GM19240 (cell line): ENCODE measurements around the gene MCTP1.
A peak's percentile ranks its signal among the peaks of the same experiment; 100 is the strongest.
"Not testable (repeated sequence)": the region's sequence is repeated elsewhere in the genome, so short reads cannot be mapped to it uniquely, and the experiment has no call there.

ENCODE experiments used
- DNase-seq: peaks from one replicate; pipeline ENCODE4 v3.0.0; 2011; ENCODE audit warnings: low spot score; ENCODE audit not compliant: insufficient read length

Gene MCTP1

DNA sequence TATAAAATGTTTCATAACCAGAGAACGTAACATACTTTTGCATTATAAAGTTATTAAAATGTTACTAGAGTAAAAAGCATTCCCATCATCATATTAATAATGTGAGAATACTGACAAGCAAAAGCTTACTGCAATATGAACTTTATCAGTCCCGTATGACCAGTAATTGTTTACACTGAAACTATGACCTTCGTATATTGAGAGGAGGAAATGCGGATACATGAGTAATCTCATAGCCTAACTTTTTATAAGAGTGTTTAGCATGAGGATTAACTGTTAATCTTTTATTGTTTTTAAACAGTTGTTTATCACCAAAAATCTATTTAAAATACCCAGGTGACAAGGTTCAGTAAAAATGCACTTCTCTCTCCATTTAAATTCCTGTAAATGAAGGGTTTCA is 394.0 kb downstream of the MCTP1 start:
- no peak for DNase-seq

DNA sequence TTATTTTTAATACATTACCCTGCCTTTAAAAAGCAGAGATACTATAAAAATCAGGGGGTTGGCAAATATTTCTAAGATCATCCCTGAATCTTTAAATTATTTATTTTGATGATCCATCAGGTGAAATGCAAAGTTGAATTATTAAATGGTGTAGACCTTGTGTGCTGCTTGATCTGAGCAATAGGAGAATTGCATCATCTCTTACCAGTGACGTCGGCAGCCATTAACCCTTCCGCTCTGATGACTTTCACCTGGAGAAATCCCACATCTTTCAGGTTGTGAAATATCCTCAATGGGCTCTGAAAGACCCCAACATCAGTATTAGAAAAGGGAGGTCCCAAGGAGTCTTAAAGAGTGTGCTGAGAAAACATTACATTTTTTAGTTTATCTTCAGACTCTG is 396.2 kb downstream of the MCTP1 start:
- DNase-seq: no peak

DNA sequence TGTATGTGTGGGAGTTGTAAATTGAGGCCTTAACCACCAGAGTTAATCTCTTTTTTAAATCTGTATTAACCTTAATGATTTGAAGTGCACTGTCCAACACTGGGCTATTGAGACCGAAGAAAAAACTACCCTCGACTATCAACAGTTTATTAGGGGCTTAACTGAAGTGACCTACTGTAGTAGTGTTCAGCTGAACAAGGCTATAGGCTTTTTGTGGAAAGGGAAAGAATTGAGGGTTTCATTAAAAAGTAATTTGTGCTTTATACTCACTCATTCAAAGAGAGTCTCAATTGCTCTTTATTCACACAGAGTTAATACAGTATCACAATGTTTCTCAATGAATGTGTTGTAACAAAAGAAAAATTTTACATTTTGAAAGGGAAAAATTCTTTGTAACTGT is 399.0 kb downstream of the MCTP1 start:
- no peak for DNase-seq

DNA sequence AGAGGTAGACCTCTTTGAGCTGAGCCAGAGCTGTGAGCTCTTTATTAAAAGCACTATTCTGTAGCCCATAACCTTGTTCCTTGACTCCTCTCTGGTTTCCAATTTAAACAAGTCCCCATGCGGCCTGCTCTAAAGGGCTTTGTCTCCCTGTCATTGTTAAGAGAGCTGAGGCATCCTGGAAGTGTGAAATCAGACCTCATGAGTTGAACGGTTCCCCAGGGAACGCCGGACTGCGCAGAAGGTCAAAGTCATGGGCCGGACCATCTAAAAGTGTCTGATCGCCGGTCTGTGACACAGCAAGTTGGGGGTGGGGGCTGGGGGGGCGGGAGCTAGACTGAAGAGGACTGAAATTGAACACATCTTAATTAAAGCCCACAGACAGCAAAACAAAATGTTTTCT is 400.6 kb downstream of the MCTP1 start:
- no peak for DNase-seq

DNA sequence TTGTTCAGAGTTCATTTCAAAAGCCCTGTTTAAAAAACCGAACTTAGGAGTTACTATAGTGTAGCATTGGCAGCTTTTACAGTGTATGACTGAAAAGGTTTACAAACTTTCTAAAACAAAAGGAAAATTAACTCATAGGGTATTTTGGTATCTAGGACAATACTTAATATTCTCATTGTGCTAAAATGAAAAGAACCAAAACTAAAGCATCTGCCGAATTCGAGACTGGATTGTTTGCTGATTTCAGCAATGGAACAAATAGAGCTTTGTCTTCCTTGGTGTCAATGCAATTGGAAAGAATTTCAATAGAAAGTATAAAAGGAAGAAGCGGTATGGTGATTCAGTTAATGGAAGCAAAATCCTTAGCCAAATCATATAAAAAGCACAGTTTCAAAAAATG is 412.4 kb downstream of the MCTP1 start:
- DNase-seq: no peak

DNA sequence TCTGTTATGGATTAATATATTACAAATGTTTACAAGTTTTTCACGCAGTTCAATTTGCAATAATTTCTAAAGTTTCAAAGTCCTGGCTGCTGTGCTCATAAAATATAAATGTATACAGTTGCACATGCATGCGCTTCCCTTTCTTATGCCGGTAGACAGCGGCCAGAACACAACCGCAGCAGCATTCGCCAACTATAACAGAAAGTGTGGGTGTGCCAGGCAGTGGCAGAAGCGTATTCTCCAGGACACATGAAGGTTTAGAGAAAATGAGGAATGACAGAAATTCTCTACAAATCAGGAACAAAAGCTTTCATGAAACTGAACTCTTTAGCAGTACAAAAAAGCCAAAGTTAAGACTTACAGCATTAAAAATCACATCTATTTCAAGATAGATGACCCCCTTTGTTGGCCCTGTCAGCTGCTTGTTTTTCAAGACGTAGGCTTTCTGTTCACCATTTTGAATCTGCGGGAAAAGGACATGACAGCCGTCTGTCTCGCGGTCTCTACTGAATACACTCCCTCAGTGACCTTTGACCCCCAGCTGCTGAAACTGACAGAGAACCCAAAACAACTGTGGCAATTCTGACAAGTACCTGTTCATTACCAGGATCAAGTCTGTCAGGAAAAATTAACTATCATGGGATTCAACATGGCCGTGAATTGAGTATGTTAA is 414.2 kb downstream of the MCTP1 start:
- DNase-seq: no peak

DNA sequence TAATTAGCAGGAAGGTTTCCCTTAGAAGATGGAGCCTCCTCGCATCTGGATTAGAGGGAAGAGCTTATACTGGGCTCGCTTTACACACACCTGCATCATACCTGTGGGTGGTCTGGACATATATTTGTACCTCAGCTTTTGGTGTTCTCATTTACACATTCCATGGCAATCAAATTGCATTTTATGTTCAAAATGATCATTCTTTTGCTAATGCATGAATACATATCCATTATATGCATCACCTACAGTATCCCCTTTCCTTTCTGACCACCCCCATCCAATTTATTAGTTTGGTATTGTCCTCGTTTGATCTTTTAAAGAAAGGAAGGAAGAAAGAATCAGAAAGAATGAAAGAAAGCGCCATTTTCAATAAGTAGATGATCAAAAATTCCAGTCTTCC is 415.0 kb downstream of the MCTP1 start:
- DNase-seq: no peak

DNA sequence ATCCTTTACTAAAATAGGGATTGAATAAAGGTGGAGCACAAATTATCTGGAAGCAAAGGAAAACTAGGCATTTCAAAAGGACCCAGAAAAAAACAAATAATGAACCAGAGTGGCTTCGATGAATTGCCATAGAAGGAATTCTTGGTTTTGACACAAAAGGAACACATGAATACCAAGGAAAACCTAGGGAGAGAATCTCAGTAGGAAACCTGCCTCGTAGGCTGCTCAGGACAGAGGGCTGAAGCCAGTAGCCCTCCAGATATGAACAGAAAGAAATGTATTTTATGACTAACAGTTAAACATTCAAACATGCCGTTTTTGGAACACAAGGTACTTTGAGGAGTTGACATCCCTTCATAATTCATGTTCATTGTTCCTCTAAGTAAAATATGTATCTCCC is 420.9 kb downstream of the MCTP1 start:
- no peak for DNase-seq

DNA sequence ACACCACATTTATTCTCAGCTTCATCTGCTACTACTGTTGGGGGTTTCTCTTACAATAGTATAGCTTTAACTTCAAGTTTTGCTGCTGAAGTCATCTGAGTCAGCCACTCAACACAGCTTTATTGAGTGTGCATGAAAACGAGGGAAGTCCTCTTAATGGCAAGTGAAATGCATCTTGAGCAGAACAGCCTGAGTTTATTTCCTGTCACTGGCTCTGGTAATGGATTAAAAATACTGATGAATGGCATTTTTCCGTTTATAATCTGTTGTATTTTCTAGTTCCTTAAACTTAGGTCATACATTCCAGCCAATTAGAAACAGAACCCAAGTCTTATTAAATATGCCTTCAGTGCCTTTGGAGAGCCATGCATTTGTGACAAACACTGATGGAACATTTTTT is 427.8 kb downstream of the MCTP1 start:
- DNase-seq: no peak

DNA sequence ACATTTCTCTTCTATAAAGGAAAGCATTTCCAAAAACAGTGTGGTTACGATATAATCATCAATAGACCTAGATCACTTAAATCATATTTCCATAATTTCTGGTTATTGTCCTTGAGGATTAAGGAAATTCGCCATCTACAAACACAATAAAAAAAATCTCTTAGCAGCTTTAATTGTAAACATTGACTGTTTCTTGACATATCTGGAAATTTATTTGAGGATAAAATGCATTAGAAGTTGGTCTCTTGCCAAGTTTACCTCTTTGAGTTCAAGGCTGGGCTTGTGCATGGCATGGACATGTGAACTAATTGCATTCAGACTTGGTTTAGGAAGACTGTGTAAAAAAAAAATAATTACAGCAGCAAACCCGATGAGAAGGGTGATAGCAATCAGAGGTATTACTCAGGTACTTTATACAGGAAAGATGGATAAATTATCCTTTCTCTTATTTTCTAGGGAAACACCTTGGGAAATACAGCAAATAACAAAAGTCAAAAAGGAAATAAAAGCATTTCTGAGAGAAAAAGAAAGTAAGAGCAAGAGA is 428.6 kb downstream of the MCTP1 start:
- no peak for DNase-seq

DNA sequence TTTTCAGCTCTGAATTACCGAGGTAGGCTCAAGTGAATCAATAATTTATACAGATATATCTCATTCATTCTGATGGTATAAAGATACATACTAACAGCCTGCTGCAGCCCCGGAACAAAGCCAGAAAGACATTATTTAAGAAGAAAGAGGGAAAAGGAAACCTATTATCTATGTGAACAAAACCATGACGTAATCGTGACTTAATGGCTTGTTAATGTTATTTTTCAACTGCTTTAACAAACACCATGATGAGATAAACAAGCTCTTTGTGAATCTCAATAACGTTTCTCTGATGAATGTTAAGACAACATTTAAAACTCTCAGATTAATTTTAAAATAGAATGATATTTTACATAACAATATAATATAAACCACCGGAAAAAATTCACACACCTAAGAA is 429.4 kb downstream of the MCTP1 start:
- no peak for DNase-seq

DNA sequence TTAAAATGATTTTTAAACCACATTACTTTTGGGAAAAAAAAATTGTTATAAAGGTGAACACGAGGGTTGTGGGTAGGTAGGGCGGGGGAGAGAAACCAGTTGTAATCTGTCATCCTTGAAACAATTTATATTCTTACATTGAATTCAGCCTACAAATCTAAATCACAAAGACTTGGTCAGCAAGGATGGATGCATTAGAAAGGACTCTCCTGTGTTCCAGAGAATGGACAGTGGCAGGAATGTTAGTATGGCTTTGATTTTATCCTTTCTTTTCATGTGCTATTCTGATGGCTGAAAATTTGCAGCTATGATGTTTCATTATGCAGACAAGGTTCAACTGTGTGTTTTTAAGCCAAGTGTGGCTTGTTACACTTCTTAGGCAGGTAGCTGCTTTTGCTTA is 431.8 kb downstream of the MCTP1 start:
- no peak for DNase-seq

DNA sequence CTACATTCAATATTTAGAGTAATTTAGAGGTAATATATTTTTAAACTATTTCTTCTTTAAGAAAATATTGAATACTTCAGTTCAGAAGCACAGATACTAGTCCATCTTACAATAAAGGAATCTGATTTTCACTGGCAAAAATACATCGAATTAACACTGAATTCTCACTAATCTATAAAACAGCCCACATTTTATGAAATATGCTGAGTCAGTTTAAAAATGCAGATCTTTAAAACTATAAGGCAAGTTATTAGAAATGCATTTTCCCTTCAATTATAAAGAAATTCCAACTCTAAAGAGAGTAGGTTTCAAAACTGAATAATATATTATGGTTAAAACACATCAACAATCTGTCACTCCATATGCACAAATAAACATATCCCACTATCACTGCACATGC is 433.9 kb downstream of the MCTP1 start:
- DNase-seq: no peak

DNA sequence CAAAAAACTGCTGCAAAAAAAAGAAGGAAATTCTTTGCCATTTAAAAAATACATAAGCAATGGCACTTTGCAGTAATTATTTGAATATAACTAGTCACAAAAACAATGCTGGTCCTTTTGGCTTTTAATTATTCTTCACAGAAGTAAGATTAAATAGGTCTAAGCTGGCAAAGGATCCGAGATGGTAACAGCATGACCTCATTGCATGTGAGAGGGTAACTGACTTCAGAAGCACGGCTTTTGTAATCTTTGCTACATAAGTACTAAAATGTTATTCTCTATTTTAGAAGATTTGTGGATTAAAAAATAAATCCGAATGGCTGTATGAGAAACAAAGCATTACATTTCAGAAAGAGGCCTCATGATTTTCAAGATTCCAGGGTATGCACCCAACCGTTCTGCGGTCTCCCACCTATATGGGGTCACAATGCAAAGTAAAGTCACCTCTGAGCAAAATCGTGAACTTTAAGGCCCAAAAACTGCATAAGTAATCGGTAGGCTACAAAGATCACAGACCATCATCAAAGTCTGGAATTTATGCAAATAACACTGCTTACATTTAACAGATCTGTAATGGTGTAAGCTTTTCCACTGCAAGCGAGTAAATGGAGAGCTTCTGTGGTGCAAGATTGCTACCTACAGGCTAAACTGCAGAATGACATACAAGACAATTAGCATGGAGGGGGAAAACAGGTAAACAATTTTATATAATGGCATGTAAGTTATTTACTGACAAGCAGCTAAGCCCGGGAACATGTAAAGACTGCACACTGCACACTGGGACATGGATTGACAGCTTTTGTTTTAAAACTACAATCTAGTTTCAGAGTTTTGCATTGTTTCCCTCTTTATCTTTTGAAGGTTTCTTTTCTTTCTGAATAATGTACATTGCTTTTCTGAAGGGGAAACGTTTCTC is 434.8 kb downstream of the MCTP1 start:
- peak; percentile 11 for DNase-seq

DNA sequence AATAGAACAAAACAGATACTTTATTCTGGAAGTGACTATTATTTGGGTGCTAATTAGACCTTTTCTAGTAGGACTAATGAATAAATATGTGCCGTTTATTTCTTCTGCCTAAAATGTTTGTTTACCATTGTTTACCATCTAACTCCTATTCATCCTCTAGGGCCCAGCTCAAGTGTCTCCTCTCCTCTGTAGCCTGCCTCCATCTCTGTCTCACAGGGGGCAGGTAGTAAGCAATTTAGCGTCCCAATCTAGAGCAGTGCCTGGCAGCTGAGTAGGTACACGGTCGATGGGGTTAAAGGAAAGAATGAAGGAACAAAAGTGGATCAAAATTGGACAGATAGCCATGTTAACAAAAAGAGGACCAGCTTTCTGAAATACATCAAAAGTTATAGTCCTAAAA is 435.6 kb downstream of the MCTP1 start:
- no peak for DNase-seq

DNA sequence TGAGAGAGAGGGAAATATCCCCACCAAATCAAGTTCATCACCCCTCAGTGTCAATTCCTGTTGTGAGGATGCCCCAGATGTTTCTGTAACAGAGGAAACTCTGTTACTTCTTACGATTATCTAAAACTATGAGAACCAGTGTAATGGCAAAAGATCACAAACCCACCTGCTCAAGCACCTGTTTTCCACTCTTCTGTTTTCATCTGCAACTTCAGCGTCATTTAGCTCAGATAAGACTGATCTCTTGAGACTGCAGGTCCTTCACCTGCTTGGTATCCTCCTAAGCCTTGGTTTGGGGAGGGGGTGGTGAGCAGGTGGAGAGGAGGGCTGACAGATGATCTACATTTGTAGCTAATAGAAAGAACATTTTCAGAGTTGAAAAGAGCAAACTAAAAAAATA is 437.2 kb downstream of the MCTP1 start:
- no peak for DNase-seq

DNA sequence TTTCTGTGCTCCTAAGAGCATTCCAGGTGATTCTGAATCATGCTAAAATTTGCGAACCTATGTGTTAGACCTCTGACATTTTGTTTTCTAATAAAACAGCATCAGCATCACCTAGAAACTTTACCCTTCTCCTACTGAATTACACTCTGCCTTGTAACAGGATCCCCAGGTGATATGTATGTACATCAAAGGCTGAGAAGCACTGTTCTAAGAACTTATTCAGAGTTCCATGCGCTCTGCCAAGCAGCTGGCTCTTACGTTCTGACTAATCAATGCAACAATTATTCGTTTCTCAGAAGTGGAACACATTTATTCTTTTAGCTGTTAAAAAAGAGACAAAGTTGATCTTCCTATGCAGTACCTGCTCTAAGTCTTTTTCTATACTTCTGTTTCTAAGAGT is 437.9 kb downstream of the MCTP1 start:
- no peak for DNase-seq

DNA sequence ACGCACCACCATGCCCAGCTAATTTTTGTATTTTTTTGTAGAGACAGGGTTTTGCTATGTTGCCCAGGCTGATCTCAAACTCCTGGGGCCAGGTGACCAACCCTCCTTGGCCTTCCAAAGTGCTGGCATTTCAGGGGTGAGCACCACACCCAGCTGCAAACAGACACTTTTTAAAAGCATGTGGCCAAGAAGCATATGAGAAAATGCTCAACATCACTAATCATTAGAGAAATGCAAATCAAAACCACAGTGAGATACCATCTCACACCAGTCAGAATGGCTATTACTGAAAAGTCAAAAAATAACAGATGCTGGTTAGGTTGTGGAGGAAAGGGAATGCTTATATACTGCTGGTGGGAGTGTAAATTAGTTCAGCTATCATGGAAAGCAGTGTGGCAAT is 439.2 kb downstream of the MCTP1 start:
- DNase-seq: not testable (repeated sequence)

DNA sequence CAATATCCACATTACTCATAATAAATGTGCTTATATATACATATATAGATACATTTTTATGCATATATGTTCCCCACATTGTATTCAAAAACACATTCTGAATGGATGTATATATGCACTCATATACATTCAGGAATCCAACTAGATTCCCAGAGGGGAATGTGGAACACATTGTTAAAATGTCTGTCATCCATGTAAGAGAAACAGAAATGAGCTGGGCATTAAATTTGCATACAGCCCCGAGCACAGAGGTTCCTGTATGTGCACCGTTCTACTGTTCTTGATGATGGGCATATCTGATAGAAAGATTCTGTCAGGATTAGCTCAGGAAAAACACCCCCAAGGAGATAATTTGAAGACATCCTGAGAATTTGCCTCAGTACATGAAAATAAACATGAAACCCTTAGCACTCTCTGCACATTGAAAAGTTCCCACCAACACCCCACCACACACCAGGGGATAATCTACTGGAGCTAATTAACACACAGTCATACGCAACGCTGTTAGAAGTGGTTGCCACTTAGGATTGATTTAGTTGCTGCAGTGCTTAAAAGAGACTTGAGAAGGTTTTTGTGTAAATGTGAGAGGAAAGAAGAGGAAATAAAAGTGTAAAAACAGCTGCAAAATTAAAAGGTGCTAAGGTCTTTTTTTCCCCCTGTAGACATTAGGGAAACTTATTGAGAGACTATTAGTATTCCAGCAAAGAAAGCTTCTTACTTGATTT is 443.1 kb downstream of the MCTP1 start:
- DNase-seq: no peak

DNA sequence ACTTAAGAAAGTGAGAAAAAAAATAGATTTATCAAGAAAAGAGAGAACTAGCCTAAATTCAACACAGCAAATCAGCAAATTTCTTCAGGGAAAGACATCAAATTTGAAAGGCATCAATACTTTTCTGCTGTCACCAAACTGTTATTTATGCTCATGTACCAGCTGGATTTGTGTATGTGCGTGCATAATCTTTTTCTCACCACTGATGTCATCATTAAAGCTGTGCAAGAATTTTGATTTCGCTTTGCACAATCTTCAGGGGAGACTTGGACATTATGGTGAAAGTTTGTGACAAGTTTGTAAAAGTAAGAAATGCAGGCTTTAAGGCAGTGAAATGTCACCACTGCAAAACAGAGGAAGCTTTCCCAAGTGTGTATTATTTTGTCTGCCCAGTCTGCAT is 451.0 kb downstream of the MCTP1 start:
- DNase-seq: no peak

DNA sequence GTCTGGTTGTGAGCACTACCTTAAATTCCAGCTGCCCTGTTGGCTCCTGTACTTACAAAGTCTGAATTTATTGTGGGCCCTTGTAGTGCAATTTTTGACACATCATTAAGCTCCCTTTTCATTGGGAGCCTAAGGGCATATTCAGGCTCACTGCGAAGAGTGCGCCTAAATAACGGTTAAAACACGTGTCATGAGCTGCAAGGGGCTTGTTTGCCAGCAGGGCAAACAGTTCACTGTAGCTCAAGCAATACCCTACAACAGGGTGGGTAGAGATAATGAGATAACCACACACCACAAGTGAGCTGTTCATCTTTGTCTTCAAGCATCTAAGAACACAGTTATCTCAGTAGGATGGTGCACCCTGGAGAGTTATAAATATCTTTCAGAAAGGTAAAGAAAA is 452.2 kb downstream of the MCTP1 start:
- no peak for DNase-seq

DNA sequence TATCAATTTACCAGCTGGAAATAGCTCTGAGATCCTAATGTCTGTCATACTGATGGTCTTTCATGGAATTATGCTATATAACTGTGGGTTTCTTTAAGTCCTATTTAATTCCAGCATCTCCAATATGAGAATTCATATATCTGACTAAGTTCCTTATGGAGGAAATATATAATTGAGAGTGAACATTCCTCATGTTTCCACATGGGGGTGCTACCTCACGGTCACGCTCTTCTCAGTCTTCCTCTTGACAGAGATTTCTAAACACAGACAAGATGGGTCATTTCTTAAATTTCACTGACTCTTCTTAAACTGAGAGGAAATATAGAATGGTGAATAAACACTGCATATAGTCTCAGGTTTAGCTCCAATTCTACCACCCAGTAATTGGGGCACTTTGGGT is 454.4 kb downstream of the MCTP1 start:
- DNase-seq: peak; percentile 2
